Mesenchymal stem cell (in vitro differentiated cells and primary cell): Measurements from ENCODE around the gene FAM118A.
A peak's percentile ranks its signal among the peaks of the same experiment; 100 is the strongest.

ENCODE experiments used
- DNase-seq: peaks from one replicate; pipeline ENCODE4 v3.0.0-alpha.2; 2013
- H2AFZ ChIP-seq: one replicate; pipeline ENCODE4 v1.6.1; 2013; ENCODE audit warnings: low read depth, mild to moderate bottlenecking, control low read depth, inconsistent platforms, low read length, moderate library complexity
- H2AK5ac ChIP-seq: 2 replicates; pipeline ENCODE4 v1.6.1; 2013; ENCODE audit warnings: low read length, moderate library complexity, mild to moderate bottlenecking, inconsistent platforms; ENCODE audit not compliant: severe bottlenecking
- H2BK120ac ChIP-seq: one replicate; pipeline ENCODE4 v1.6.1; 2013; ENCODE audit warnings: low read depth, mild to moderate bottlenecking, inconsistent platforms, low read length, moderate library complexity
- H2BK12ac ChIP-seq, 2 experiments: one replicate each; pipeline ENCODE4 v1.6.1; 2013; ENCODE audit warnings: inconsistent platforms in 2 of 2, low read length in 2 of 2, mild to moderate bottlenecking in 2 of 2, moderate library complexity in 2 of 2, control low read depth in 1 of 2
- H2BK15ac ChIP-seq: one replicate; pipeline ENCODE4 v1.6.1; 2013; ENCODE audit warnings: mild to moderate bottlenecking, low read depth, inconsistent platforms; ENCODE audit not compliant: poor library complexity, severe bottlenecking
- H2BK5ac ChIP-seq: 2 replicates; pipeline ENCODE4 v1.6.1; 2013; ENCODE audit warnings: low read depth, mild to moderate bottlenecking, low read length, control low read depth, inconsistent platforms; ENCODE audit not compliant: poor library complexity, severe bottlenecking
- H3K14ac ChIP-seq, 2 experiments: one replicate each; pipeline ENCODE4 v1.6.1; 2013; ENCODE audit warnings: inconsistent platforms in 2 of 2, low read length in 2 of 2, control low read depth in 1 of 2, mild to moderate bottlenecking in 1 of 2, moderate library complexity in 1 of 2
- H3K18ac ChIP-seq, 2 experiments: one replicate each; pipeline ENCODE4 v1.6.1; 2013; ENCODE audit warnings: inconsistent platforms in 2 of 2, low read length in 2 of 2, control low read depth in 1 of 2, low read depth in 1 of 2, mild to moderate bottlenecking in 1 of 2
- H3K23ac ChIP-seq, 2 experiments: one replicate each; pipeline ENCODE4 v1.6.1; 2013; ENCODE audit warnings: inconsistent platforms in 2 of 2, low read length in 2 of 2, mild to moderate bottlenecking in 2 of 2, moderate library complexity in 2 of 2, control low read depth in 1 of 2
- H3K27ac ChIP-seq: 2 replicates; pipeline ENCODE4 v1.5.1; 2013; ENCODE audit warnings: mild to moderate bottlenecking, moderate library complexity, low read length, control low read depth, inconsistent platforms; ENCODE audit not compliant: poor library complexity, severe bottlenecking
- H3K27me3 ChIP-seq, 2 experiments: 2 replicates each; pipeline versions ENCODE4 v1.6.1 to v1.7.0; 2013; ENCODE audit warnings: low read length in 2 of 2, mild to moderate bottlenecking in 2 of 2, moderate library complexity in 2 of 2, control low read depth in 1 of 2, inconsistent platforms in 1 of 2; ENCODE audit not compliant: control insufficient read depth in 1 of 2, insufficient read depth in 1 of 2
- H3K36me3 ChIP-seq, 2 experiments: 2 replicates each; pipeline versions ENCODE4 v1.6.1 to v1.7.0; 2013; ENCODE audit warnings: low read length in 2 of 2, control low read depth in 1 of 2, inconsistent platforms in 1 of 2, low read depth in 1 of 2, mild to moderate bottlenecking in 1 of 2; ENCODE audit not compliant: insufficient read depth in 2 of 2, control insufficient read depth in 1 of 2
- H3K4ac ChIP-seq, 2 experiments: one replicate each; pipeline ENCODE4 v1.6.1; 2013; ENCODE audit warnings: inconsistent platforms in 2 of 2, low read length in 2 of 2, mild to moderate bottlenecking in 2 of 2, moderate library complexity in 2 of 2, control low read depth in 1 of 2, low read depth in 1 of 2
- H3K4me1 ChIP-seq: 2 replicates; pipeline ENCODE4 v1.6.1; 2013; ENCODE audit warnings: low read depth, low read length, control low read depth; ENCODE audit not compliant: control insufficient read depth, insufficient read depth
- H3K4me2 ChIP-seq: 2 replicates; pipeline ENCODE4 v1.6.1; 2013; ENCODE audit warnings: low read length, mild to moderate bottlenecking, inconsistent platforms; ENCODE audit not compliant: poor library complexity, severe bottlenecking
- H3K4me3 ChIP-seq, 2 experiments: 2 replicates each; pipeline versions ENCODE4 v1.5.1 to v1.7.0; 2013; ENCODE audit warnings: low read length in 2 of 2, mild to moderate bottlenecking in 2 of 2, control low read depth in 1 of 2, low read depth in 1 of 2; ENCODE audit not compliant: insufficient read depth in 1 of 2
- H3K79me1 ChIP-seq: replicated peaks from 2 replicates; pipeline ENCODE4 v1.6.1; 2013; ENCODE audit warnings: mild to moderate bottlenecking, control low read depth, low read length, inconsistent platforms; ENCODE audit not compliant: poor library complexity, severe bottlenecking
- H3K9ac ChIP-seq: 2 replicates; pipeline ENCODE4 v1.7.0; 2013; ENCODE audit warnings: mild to moderate bottlenecking, low read length, moderate library complexity
- H3K9me3 ChIP-seq: 2 replicates; pipeline ENCODE4 v1.7.0; 2013; ENCODE audit warnings: mild to moderate bottlenecking, low read length; ENCODE audit not compliant: control insufficient read depth
- H4K8ac ChIP-seq: one replicate; pipeline ENCODE4 v1.6.1; 2013; ENCODE audit warnings: inconsistent platforms, mild to moderate bottlenecking, low read length, moderate library complexity
- H4K91ac ChIP-seq: one replicate; pipeline ENCODE4 v1.6.1; 2013; ENCODE audit warnings: mild to moderate bottlenecking, low read length, inconsistent platforms
- WGBS: methylation state at CpG from one replicate; pipeline ENCODE4 v1.1.7; 2013; ENCODE audit warnings: mixed read lengths; 5-methylcytosine and 5-hydroxymethylcytosine counted together

The FAM118A gene

GRCh38 chr22:45338795-45339194 is 29.1 kb downstream of the FAM118A start:
- 90% methylated on average over 7 of the region's 7 CpGs for WGBS
- no peak for DNase-seq
- Histone ChIP-seq H3K18ac (no peak overlapping the region), H3K4me3 (no peak overlapping the region), H3K36me3 (peaks cover 55 to 85% of the 10 kb centered on the region in 2 experiments), H2BK15ac (no peak overlapping the region), H3K4ac (no peak overlapping the region), H3K9me3 (no peaks in the 10 kb centered on the region), H3K14ac (no peak overlapping the region), H2BK5ac (no peak overlapping the region), H3K4me2 (no peak overlapping the region), H3K9ac (no peak overlapping the region), H2AK5ac (no peak overlapping the region), H4K91ac (no peak overlapping the region), H3K79me1 (no peaks in the 10 kb centered on the region), H2BK120ac (no peak overlapping the region), H3K27me3 (no peaks in the 10 kb centered on the region), H2AFZ (no peak overlapping the region), H2BK12ac (no peak overlapping the region), H3K4me1 (no peaks in the 10 kb centered on the region), H3K27ac (no peak overlapping the region), H3K23ac (no peak overlapping the region), H4K8ac (no peak overlapping the region)

GRCh38 chr22:45340323-45340722 is 30.6 kb downstream of the FAM118A start:
- H3K14ac ChIP-seq = no peak overlapping the region
- no peak overlapping the region for H3K4me3 ChIP-seq
- no peak overlapping the region for H2BK5ac ChIP-seq
- no peak overlapping the region for H2AFZ ChIP-seq
- WGBS = 85% methylated on average over 8 of the region's 8 CpGs
- H3K23ac ChIP-seq = no peak overlapping the region
- no peak overlapping the region for H2BK15ac ChIP-seq
- H3K4me2 ChIP-seq = no peak overlapping the region
- peaks cover 46 to 80% of the 10 kb centered on the region in 2 experiments for H3K36me3 ChIP-seq
- H3K9ac ChIP-seq = no peak overlapping the region
- no peak overlapping the region for H2AK5ac ChIP-seq
- H3K4ac ChIP-seq = no peak overlapping the region
- H3K27me3 ChIP-seq = no peaks in the 10 kb centered on the region
- H3K79me1 ChIP-seq = no peaks in the 10 kb centered on the region
- H3K27ac ChIP-seq = no peak overlapping the region
- no peak for DNase-seq
- no peak overlapping the region for H3K18ac ChIP-seq
- H2BK12ac ChIP-seq = peak overlapping the region in 1 of 2 experiments; percentile 18
- no peaks in the 10 kb centered on the region for H3K4me1 ChIP-seq
- H4K8ac ChIP-seq = no peak overlapping the region
- no peak overlapping the region for H4K91ac ChIP-seq
- no peaks in the 10 kb centered on the region for H3K9me3 ChIP-seq
- no peak overlapping the region for H2BK120ac ChIP-seq

- Histone ChIP-seq H3K79me1 (no peaks in the 10 kb centered on the region), H3K27ac (no peak overlapping the region), H3K4me3 (no peak overlapping the region), H3K14ac (no peak overlapping the region), H2AK5ac (no peak overlapping the region), H3K27me3 (no peaks in the 10 kb centered on the region), H2AFZ (no peak overlapping the region), H3K23ac (no peak overlapping the region), H3K18ac (no peak overlapping the region), H3K9ac (no peak overlapping the region), H3K4me1 (no peaks in the 10 kb centered on the region), H3K9me3 (no peaks in the 10 kb centered on the region), H3K36me3 (peaks cover 35 to 71% of the 10 kb centered on the region in 2 experiments), H2BK5ac (no peak overlapping the region), H2BK15ac (no peak overlapping the region), H2BK12ac (no peak overlapping the region), H3K4me2 (no peak overlapping the region), H2BK120ac (no peak overlapping the region), H3K4ac (no peak overlapping the region), H4K91ac (no peak overlapping the region), H4K8ac (no peak overlapping the region)
- no peak for DNase-seq
- WGBS = 87% methylated on average over 6 of the region's 6 CpGs
These were observed 31.8 kb downstream of the FAM118A start for GRCh38 chr22:45341498-45341897.

GRCh38 chr22:45343143-45343542 is 33.4 kb downstream of the FAM118A start:
- Histone ChIP-seq H3K27ac (no peak overlapping the region), H3K9ac (no peak overlapping the region), H3K4ac (no peak overlapping the region), H3K4me2 (no peak overlapping the region), H2AFZ (no peak overlapping the region), H2BK15ac (no peak overlapping the region), H2BK12ac (no peak overlapping the region), H3K36me3 (peaks cover 23 to 61% of the 10 kb centered on the region in 2 experiments), H3K23ac (no peak overlapping the region), H3K79me1 (no peaks in the 10 kb centered on the region), H2BK120ac (no peak overlapping the region), H3K27me3 (no peaks in the 10 kb centered on the region), H3K14ac (no peak overlapping the region), H4K91ac (no peak overlapping the region), H2BK5ac (no peak overlapping the region), H3K4me1 (no peaks in the 10 kb centered on the region), H4K8ac (no peak overlapping the region), H3K18ac (no peak overlapping the region), H2AK5ac (no peak overlapping the region), H3K9me3 (no peaks in the 10 kb centered on the region), H3K4me3 (no peak overlapping the region)
- 100% methylated on average over 8 of the region's 8 CpGs for WGBS
- DNase-seq = no peak
